DND-41 (cell line): Measurements from ENCODE around the gene CDCA7L.
"Not testable (repeated sequence)": the region's sequence is repeated elsewhere in the genome, so short reads cannot be mapped to it uniquely, and the experiment has no call there.

Source experiments
- ATAC-seq: fragments of 200-7000 bp; cut with Tn5 transposase; 3 replicates; pipeline ENCODE4 v1.9.1; 2021; ENCODE audit warnings: low read depth; ENCODE audit not compliant: insufficient read depth
- DNase-seq: peaks from one replicate; pipeline ENCODE4 v3.0.0-alpha.2; 2020
- H2AFZ ChIP-seq: 2 replicates; pipeline ENCODE4 v1.6.0; 2012; ENCODE audit warnings: low read depth, low read length
- H3K27ac ChIP-seq: 2 replicates; pipeline ENCODE4 v1.5.1; 2012; ENCODE audit warnings: low read length, inconsistent platforms
- H3K27me3 ChIP-seq: fragments of 200-600 bp; sonication (generic); 2 replicates; pipeline ENCODE4 v1.6.0; 2012; ENCODE audit warnings: low read length, mild to moderate bottlenecking, inconsistent platforms; ENCODE audit not compliant: insufficient read depth, poor library complexity
- H3K36me3 ChIP-seq: 2 replicates; pipeline ENCODE4 v1.5.1; 2012; ENCODE audit warnings: low read length, inconsistent platforms; ENCODE audit not compliant: insufficient read depth
- H3K4me1 ChIP-seq: 2 replicates; pipeline ENCODE4 v1.5.1; 2012; ENCODE audit warnings: mild to moderate bottlenecking, low read length; ENCODE audit not compliant: insufficient read depth
- H3K4me2 ChIP-seq: 2 replicates; pipeline ENCODE4 v1.6.0; 2012; ENCODE audit warnings: mild to moderate bottlenecking, moderate library complexity, low read length, inconsistent platforms; ENCODE audit not compliant: insufficient read depth
- H3K4me3 ChIP-seq, 2 experiments: fragments of 200-600 bp in 1 of 2; shearing (Covaris generic) in 1 of 2; 2 replicates each; pipeline ENCODE4 v1.5.1; 2012 to 2016; ENCODE audit warnings: inconsistent platforms in 2 of 2, low read length in 2 of 2, mild to moderate bottlenecking in 2 of 2, low read depth in 1 of 2, moderate library complexity in 1 of 2
- H3K79me2 ChIP-seq: 2 replicates; pipeline ENCODE4 v1.6.0; 2012; ENCODE audit warnings: low read length, inconsistent platforms; ENCODE audit not compliant: insufficient read depth
- H3K9ac ChIP-seq: 2 replicates; pipeline ENCODE4 v1.6.0; 2012; ENCODE audit warnings: low read depth, mild to moderate bottlenecking, inconsistent platforms, low read length, moderate library complexity
- H3K9me3 ChIP-seq: 2 replicates; pipeline ENCODE4 v1.5.1; 2012; ENCODE audit warnings: low read length, moderate library complexity, mild to moderate bottlenecking, inconsistent platforms; ENCODE audit not compliant: insufficient read depth, severe bottlenecking
- H4K20me1 ChIP-seq: 2 replicates; pipeline ENCODE4 v1.6.0; 2012; ENCODE audit warnings: low read length; ENCODE audit not compliant: insufficient read depth
- CTCF ChIP-seq: IDR thresholded peaks from 2 replicates; pipeline ENCODE4 v1.5.1; 2012; ENCODE audit warnings: borderline replicate concordance, low read length, moderate library complexity, mild to moderate bottlenecking; ENCODE audit not compliant: poor library complexity, severe bottlenecking; ENCODE audit errors: extremely low read depth
- EZH2 ChIP-seq: IDR thresholded peaks from 3 replicates; pipeline ENCODE4 v1.6.1; 2012; ENCODE audit warnings: borderline replicate concordance, low read depth, mild to moderate bottlenecking, moderate library complexity, low read length, inconsistent platforms; ENCODE audit not compliant: severe bottlenecking

The CDCA7L gene

GRCh38 chr7:21934808-21935207, 10.9 kb downstream of the CDCA7L start:
- H3K9me3 ChIP-seq = no peaks in the 10 kb centered on the region
- no peak overlapping the region for H3K9ac ChIP-seq
- no peaks in the 10 kb centered on the region for H4K20me1 ChIP-seq
- no peak overlapping the region for H2AFZ ChIP-seq
- no peaks in the 10 kb centered on the region for H3K4me1 ChIP-seq
- no peak overlapping the region for H3K27ac ChIP-seq
- H3K27me3 ChIP-seq = no peaks in the 10 kb centered on the region
- TF ChIP-seq EZH2 (no peak), CTCF (no peak)
- DNase-seq (no peak), ATAC-seq (no peak)
- no peak overlapping the region for H3K4me2 ChIP-seq
- H3K4me3 ChIP-seq = no peak overlapping the region
- no peaks in the 10 kb centered on the region for H3K79me2 ChIP-seq
- no peaks in the 10 kb centered on the region for H3K36me3 ChIP-seq

GRCh38 chr7:21933293-21933692, 12.4 kb downstream of the CDCA7L start:
- H3K79me2 ChIP-seq, H3K36me3 ChIP-seq: not testable (repeated sequence)

DNA sequence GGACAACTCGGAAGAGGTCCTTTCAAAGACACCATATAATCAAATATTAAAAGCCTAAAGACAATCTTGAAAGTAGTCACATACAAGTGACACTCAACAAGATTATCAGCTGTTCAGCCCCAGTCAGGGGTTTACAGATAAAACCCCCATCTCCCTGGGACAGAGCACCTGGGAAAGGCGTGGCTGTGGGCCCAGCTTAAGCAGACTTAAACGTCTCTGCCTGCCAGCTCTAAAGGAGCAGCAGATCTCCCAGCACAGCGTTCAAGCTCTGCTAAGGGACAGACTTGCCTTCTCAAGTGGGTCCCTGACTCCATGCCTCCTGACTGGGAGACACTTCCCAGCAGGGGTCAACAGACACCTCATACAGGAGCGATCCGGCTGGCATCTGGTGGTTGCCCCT, 18.0 kb downstream of the CDCA7L start:
- no peak overlapping the region for H3K4me3 ChIP-seq
- no peak for DNase-seq
- no peak overlapping the region for H2AFZ ChIP-seq
- no peaks in the 10 kb centered on the region for H4K20me1 ChIP-seq
- no peak overlapping the region for H3K27ac ChIP-seq
- TF ChIP-seq CTCF = no peak
- no peak for TF ChIP-seq EZH2
- H3K27me3 ChIP-seq = no peaks in the 10 kb centered on the region
- H3K9me3 ChIP-seq = no peaks in the 10 kb centered on the region
- no peaks in the 10 kb centered on the region for H3K79me2 ChIP-seq
- H3K4me1 ChIP-seq = no peaks in the 10 kb centered on the region
- H3K36me3 ChIP-seq = no peaks in the 10 kb centered on the region
- no peak overlapping the region for H3K9ac ChIP-seq
- no peak overlapping the region for H3K4me2 ChIP-seq
- ATAC-seq = no peak

More at GRCh38 chr7:21933293-21933692, 12.4 kb downstream of the CDCA7L start:
- H3K4me2 ChIP-seq, H3K4me3 ChIP-seq, ATAC-seq, H3K9ac ChIP-seq, H3K4me1 ChIP-seq, H3K27me3 ChIP-seq, H3K9me3 ChIP-seq, DNase-seq, H3K27ac ChIP-seq, H2AFZ ChIP-seq, H4K20me1 ChIP-seq: not testable (repeated sequence)

- ATAC-seq (no peak), DNase-seq (no peak)
- H3K36me3 ChIP-seq = no peaks in the 10 kb centered on the region
- no peaks in the 10 kb centered on the region for H4K20me1 ChIP-seq
- no peaks in the 10 kb centered on the region for H3K79me2 ChIP-seq
- no peaks in the 10 kb centered on the region for H3K9me3 ChIP-seq
- H3K4me1 ChIP-seq = no peaks in the 10 kb centered on the region
- H3K4me2 ChIP-seq = no peak overlapping the region
- no peak overlapping the region for H3K9ac ChIP-seq
- H3K27ac ChIP-seq = no peak overlapping the region
- no peak for TF ChIP-seq EZH2
- TF ChIP-seq CTCF = no peak
- peaks cover 5% of the 10 kb centered on the region for H3K27me3 ChIP-seq
- no peak overlapping the region for H3K4me3 ChIP-seq
- H2AFZ ChIP-seq = no peak overlapping the region
These were observed 19.3 kb downstream of the CDCA7L start for GRCh38 chr7:21926448-21926847.
